HG03521 (cell line): ENCODE data around the gene HDAC4.

Experiments used
- ATAC-seq: cut with Tn5 transposase; IDR thresholded peaks from one replicate; pipeline ENCODE4 v1.9.1; 2021; ENCODE audit warnings: mild to moderate bottlenecking, moderate library complexity; ENCODE audit not compliant: unreplicated experiment

The HDAC4 gene

GRCh38 chr2:239354132-239354790 is 46.6 kb downstream of the HDAC4 start:
- no peak for ATAC-seq

GRCh38 chr2:239353692-239354091 is 47.1 kb downstream of the HDAC4 start:
- ATAC-seq = no peak

GRCh38 chr2:239351687-239352086 is 49.1 kb downstream of the HDAC4 start:
- no peak for ATAC-seq

- ATAC-seq = no peak
Measured at GRCh38 chr2:239349453-239350135, 51.2 kb downstream of the HDAC4 start.

GRCh38 chr2:239348563-239349452 is 52.0 kb downstream of the HDAC4 start:
- no peak for ATAC-seq

GRCh38 chr2:239346676-239347075 is 54.1 kb downstream of the HDAC4 start:
- ATAC-seq = no peak

- ATAC-seq = no peak
Measured at GRCh38 chr2:239345251-239345650, 55.6 kb downstream of the HDAC4 start.

- no peak for ATAC-seq
Measured at GRCh38 chr2:239344857-239345216, 56.0 kb downstream of the HDAC4 start.

DNA sequence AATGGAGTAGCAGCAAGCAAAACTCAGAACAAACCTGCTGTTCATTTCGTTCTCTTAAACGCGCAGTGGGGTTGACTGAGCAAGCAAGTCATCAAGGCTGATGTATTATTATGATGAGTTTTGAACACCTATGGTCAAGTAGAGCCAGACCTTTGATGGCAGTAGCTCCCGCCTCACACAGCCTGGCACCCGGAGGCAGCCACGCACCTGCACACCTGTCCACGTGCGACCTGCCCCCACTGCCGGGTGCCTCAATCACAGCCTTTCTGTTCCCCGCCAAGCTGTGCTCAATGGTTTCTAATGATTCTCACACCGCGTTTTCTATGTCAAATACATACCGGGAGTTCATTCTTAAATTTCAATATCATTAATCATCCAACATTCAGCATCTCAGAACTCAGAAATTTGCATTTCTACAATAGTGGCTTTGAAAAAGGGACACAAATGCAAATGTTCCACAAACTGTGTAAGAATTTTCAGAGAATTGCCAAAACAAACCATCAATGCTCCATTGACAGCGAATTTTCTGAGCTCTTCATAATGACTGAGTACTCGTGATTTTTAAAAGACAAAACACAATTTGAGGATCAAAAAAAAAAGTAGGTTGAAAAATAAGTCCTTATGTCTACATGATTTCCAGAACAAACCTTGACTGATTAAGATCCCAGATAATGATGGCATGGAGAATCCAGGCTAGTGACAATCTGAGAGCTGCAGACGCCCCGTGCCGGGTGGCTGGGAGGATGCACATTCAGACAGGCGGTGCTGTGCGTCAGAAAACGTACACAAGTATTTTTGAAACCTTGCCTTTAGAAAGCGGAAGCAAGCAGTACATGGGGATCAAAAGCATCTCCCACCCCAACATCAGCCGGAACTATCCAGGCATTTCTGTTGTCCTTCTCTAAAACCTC is 56.6 kb downstream of the HDAC4 start:
- ATAC-seq = no peak

GRCh38 chr2:239343460-239343859 is 57.4 kb downstream of the HDAC4 start:
- ATAC-seq = no peak

GRCh38 chr2:239341840-239342239 is 59.0 kb downstream of the HDAC4 start:
- ATAC-seq = no peak

DNA sequence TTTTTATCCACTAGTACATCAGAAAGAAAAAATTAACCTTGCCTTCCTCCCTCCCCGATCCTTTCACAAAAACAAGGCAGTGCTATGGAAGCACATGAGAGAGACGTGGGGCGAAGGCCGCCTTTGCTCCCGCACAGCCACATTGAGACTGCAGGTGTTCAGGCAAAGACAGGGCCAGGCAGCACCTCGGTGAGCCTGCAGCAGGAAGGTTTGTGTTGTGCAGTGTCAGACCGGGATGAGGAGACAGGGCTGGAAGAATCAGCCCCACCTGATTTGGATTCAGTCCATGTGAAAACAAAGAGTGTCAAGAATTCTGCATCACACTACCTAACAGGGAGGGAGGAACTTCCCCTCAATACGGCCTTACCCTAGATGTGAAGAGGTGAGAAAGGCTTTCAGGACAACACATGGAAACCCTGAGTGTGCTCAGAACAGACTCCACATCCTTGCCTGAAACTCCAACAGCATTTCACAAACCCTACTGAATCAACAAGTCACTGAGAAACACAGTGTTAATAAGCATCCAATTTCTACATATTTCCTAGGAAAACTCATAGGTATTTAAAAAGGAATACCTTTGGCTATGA is 59.6 kb downstream of the HDAC4 start:
- no peak for ATAC-seq

DNA sequence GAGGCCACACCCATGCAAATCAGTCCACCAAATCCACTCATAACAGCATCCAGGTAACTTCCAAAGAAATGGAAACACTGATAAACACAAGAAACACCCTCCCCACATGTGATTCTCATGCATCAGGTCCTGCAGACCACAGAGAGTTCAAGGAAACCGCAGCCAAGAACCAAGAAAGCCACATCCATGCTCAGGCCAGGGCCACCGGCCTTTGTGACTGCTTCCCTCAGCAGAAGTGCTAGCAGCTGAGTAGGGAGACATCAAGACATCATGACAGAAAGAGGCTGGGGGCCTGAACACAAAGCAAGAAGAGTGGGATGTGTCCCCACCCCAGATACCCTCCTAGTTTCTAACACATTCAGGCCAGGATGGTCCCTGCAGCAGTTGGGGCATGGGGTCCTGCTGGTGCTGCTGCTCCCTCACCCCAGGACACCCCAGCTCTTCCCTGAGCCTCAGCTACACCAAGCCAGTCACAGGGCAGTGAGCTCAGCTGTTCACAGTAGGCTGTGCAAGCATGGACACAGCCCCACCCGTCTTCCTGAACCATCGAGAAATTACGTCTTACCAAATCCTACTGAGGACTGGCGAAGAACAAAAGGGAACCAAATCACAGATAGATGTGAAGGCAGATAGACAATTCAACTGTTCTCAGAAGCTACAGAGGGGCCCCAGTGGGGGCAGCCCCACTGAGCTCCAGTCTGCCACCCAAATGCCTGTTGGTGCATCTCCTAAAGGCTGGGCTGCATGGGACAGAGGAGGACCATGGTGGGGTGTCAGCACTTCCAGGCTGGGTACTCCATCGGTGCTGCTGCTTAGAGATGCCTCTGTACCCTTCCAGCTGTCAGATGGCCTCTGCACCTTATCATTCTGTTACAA is 60.9 kb downstream of the HDAC4 start:
- no peak for ATAC-seq

DNA sequence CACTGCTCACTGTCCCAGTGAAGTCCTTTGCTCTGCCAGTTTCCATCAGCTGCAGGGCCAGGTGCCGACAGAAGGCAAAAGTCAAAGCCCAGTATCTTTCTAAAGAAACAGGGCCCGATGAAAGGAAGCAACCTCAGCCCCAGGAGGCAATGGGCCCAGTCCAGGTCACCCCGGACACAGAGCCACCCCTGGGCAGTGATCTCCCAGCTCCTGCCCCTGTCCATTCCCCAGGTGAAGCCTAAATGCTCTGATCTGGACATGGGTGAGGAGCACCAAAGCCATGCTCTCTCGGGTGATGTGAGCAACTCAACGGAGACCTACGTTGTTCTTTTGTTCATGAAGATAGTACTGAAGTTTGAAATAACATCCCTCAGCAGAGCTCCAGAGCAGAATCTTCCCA is 61.6 kb downstream of the HDAC4 start:
- ATAC-seq = no peak

DNA sequence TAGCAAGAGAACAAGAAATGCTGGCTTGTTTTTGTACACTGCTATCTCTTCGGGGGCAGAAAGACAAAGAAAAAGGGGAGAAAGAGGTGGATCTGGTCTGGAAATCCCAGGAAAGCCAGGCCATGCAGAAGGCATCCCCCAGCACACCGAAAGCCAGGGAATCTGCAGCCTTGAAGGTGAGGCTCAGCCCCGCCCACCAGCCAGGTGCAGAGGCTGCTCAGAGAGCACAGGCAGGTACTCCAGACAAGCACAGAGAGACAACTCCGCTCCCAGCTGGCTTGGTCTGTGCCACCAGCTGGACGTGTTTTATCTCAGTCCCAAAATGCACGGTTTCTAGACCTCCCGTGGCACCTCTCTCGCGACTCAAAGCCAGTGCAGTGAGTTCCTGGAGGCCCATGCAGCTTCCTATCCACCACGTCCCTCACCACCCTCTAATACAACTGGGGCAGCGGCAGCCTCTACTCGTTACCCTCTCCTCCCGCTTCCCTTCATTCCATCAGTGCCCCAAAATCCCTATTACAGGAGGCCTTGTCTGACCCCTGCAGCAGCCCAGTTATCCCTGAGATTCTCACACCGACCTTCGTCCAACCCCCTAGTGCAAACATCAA is 62.8 kb downstream of the HDAC4 start:
- no peak for ATAC-seq

GRCh38 chr2:239337122-239337876 is 63.5 kb downstream of the HDAC4 start:
- ATAC-seq = no peak

DNA sequence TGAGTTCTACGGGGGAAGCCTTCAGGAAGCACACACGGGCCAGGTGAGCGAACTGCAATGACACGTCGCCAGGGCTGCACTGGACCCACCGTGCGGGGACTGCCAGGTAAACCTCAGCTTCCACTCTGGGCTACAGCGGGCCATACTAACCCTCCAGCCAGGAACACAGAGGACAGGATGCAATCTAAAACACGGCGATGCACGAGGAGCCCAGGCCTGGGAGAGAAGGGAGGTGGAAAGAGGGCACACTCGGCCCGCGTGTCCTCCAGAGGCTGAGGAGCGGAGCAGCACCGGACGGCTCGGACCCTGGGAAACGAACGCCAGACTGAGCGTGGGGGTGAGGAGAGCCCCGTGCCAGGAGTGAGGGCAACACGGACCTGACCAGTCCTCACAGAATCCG is 69.3 kb downstream of the HDAC4 start:
- no peak for ATAC-seq

- ATAC-seq = no peak
Measured at GRCh38 chr2:239330836-239331235, 70.0 kb downstream of the HDAC4 start.
